GM23338 (cell line): ENCODE results near the gene TCERG1L. TPM values are rescaled to one million over a fixed set of nuclear protein-coding genes. Genes with fewer than 3 reads are reported as not detected.

Source experiments
- ATAC-seq: fragments of 200-7000 bp; cut with Tn5 transposase; 3 replicates; pipeline ENCODE4 v1.9.1; 2020
- DNase-seq: peaks from one replicate; pipeline ENCODE4 v3.0.0-alpha.2; 2015; ENCODE audit warnings: low spot score
- H2AFZ ChIP-seq: fragments of 200-600 bp; sonication (generic); 2 replicates; pipeline ENCODE4 v1.8.0; 2016; ENCODE audit warnings: antibody characterized with exemption, mild to moderate bottlenecking, moderate library complexity
- H3F3A ChIP-seq: fragments of 200-600 bp; sonication (generic); replicated peaks from 2 replicates; pipeline ENCODE4 v1.8.0; 2017; ENCODE audit warnings: antibody characterized with exemption, mixed run types, low read depth
- H3K27ac ChIP-seq: fragments of 200-600 bp; sonication (generic); 2 replicates; pipeline ENCODE4 v1.6.1; 2016; ENCODE audit warnings: low read depth
- H3K27me3 ChIP-seq: fragments of 200-600 bp; sonication (generic); 2 replicates; pipeline ENCODE4 v1.8.0; 2016; ENCODE audit warnings: mild to moderate bottlenecking, mixed run types, moderate library complexity; ENCODE audit not compliant: insufficient read depth
- H3K36me3 ChIP-seq: fragments of 200-600 bp; sonication (generic); 2 replicates; pipeline ENCODE4 v1.8.0; 2016; ENCODE audit warnings: mild to moderate bottlenecking; ENCODE audit not compliant: insufficient read depth
- H3K4me1 ChIP-seq: fragments of 200-600 bp; sonication (generic); 2 replicates; pipeline ENCODE4 v1.8.0; 2016; ENCODE audit warnings: mild to moderate bottlenecking, moderate library complexity; ENCODE audit not compliant: insufficient read depth
- H3K4me2 ChIP-seq: fragments of 200-600 bp; sonication (generic); 2 replicates; pipeline ENCODE4 v1.7.1; 2017; ENCODE audit warnings: mixed run types
- H3K4me3 ChIP-seq: fragments of 200-600 bp; sonication (generic); 2 replicates; pipeline ENCODE4 v1.6.1; 2016; ENCODE audit warnings: mixed run types
- H3K79me2 ChIP-seq: fragments of 200-600 bp; sonication (generic); replicated peaks from 2 replicates; pipeline ENCODE4 v1.8.0; 2017; ENCODE audit warnings: mild to moderate bottlenecking; ENCODE audit not compliant: insufficient read depth
- H3K9me2 ChIP-seq: fragments of 200-600 bp; sonication (generic); 2 replicates; pipeline ENCODE4 v1.8.0; 2017; ENCODE audit not compliant: insufficient read depth
- H4K20me1 ChIP-seq: fragments of 200-600 bp; sonication (generic); replicated peaks from 2 replicates; pipeline ENCODE4 v1.8.0; 2017; ENCODE audit warnings: mild to moderate bottlenecking; ENCODE audit not compliant: insufficient read depth
- H3K27ac Mint-ChIP-seq: 2 replicates; pipeline ENCODE4 v1.8.0; 2020; ENCODE audit warnings: inconsistent platforms, mild to moderate bottlenecking, moderate library complexity, mixed read lengths
- H3K27me3 Mint-ChIP-seq: 3 replicates; pipeline ENCODE4 v1.8.0; 2022; ENCODE audit warnings: low read depth, mild to moderate bottlenecking, moderate library complexity, mixed read lengths, inconsistent platforms; ENCODE audit not compliant: insufficient read depth, poor library complexity
- H3K36me3 Mint-ChIP-seq: 3 replicates; pipeline ENCODE4 v1.8.0; 2021; ENCODE audit warnings: low read depth, mild to moderate bottlenecking, inconsistent platforms, moderate library complexity, mixed read lengths
- H3K4me1 Mint-ChIP-seq: 3 replicates; pipeline ENCODE4 v1.8.0; 2020; ENCODE audit warnings: mild to moderate bottlenecking, inconsistent platforms, mixed read lengths
- H3K4me3 Mint-ChIP-seq: 3 replicates; pipeline ENCODE4 v1.8.0; 2021; ENCODE audit warnings: moderate library complexity, mild to moderate bottlenecking, inconsistent platforms, mixed read lengths
- H3K9me3 Mint-ChIP-seq: 3 replicates; pipeline ENCODE4 v1.8.0; 2020; ENCODE audit warnings: moderate library complexity, mild to moderate bottlenecking, inconsistent platforms, mixed read lengths
- CREB1 ChIP-seq: fragments of 250-450 bp; sonication (Bioruptor Pico); IDR thresholded peaks from 2 replicates; pipeline ENCODE4 v1.5.0; 2020; ENCODE audit warnings: low read depth, mild to moderate bottlenecking, moderate library complexity
- CTCF ChIP-seq, 2 experiments: fragments of 200-600 bp in 1 of 2; sonication (generic) in 1 of 2; conservative IDR thresholded peaks; 2 replicates each; pipeline versions ENCODE4 v1.5.1 to v1.6.1; 2016 to 2017; ENCODE audit warnings: antibody characterized with exemption in 2 of 2, low read depth in 2 of 2, mild to moderate bottlenecking in 2 of 2, moderate library complexity in 1 of 2
- ETS1 ChIP-seq: IDR thresholded peaks from 2 replicates; pipeline ENCODE4 v1.6.1; 2016; ENCODE audit warnings: antibody characterized with exemption
- EZH2 ChIP-seq: fragments of 200-600 bp; sonication (generic); IDR thresholded peaks from one replicate; pipeline ENCODE4 v1.8.0; 2017; ENCODE audit warnings: antibody characterized with exemption, mild to moderate bottlenecking, low read depth; ENCODE audit not compliant: unreplicated experiment
- EZH2phosphoT487 ChIP-seq: fragments of 200-600 bp; sonication (generic); IDR thresholded peaks from one replicate; pipeline ENCODE4 v1.8.1; 2018; ENCODE audit warnings: antibody characterized with exemption; ENCODE audit not compliant: unreplicated experiment
- JUNB ChIP-seq: IDR thresholded peaks from one replicate; pipeline ENCODE4 v1.6.1; 2016; ENCODE audit warnings: antibody characterized with exemption; ENCODE audit not compliant: unreplicated experiment
- NANOG ChIP-seq: IDR thresholded peaks from 2 replicates; pipeline ENCODE4 v1.6.1; 2016; ENCODE audit warnings: antibody characterized with exemption, borderline replicate concordance
- POLR2AphosphoS5 ChIP-seq: IDR thresholded peaks from 2 replicates; pipeline ENCODE4 v1.6.1; 2016; ENCODE audit warnings: antibody characterized with exemption, low read depth
- STAT1 ChIP-seq: IDR thresholded peaks from one replicate; pipeline ENCODE4 v1.6.1; 2016; ENCODE audit warnings: antibody characterized with exemption; ENCODE audit not compliant: unreplicated experiment
- ZNF114 ChIP-seq: fragments of 250-450 bp; sonication (Bioruptor Pico); IDR thresholded peaks from 2 replicates; pipeline ENCODE4 v1.5.0; 2020; ENCODE audit warnings: mild to moderate bottlenecking, moderate library complexity
- ZNF331 ChIP-seq: fragments of 250-450 bp; sonication (Bioruptor Pico); IDR thresholded peaks from 2 replicates; pipeline ENCODE4 v1.5.0; 2020; ENCODE audit warnings: low read depth, mild to moderate bottlenecking, moderate library complexity
- polyA plus RNA-seq: library from polyadenylated mRNA; unstranded; fragments of >200 nt; fragmentation: Nextera tagmentation; extraction: Ambion mirVana; gene quantifications from 2 replicates; pipeline ENCODE4 v1.2.1, GENCODE V29; 2016
- total RNA-seq: library from RNA; depleted of rRNA; stranded (reverse); fragments of >200 nt; shearing (Covaris generic); gene quantifications from 2 replicates; pipeline ENCODE4 v1.2.3, GENCODE V29; 2014
- TF ChIP-seq, protein P1 (sequence below): IDR thresholded peaks from one replicate; pipeline ENCODE4 v1.6.1; 2018; ENCODE audit warnings: antibody characterized with exemption; ENCODE audit not compliant: unreplicated experiment
- TF ChIP-seq, protein P2 (sequence below): fragments of 250-450 bp; sonication (Bioruptor Pico); IDR thresholded peaks from 2 replicates; pipeline ENCODE4 v1.5.0; 2020; ENCODE audit warnings: mild to moderate bottlenecking, moderate library complexity

TCERG1L gene
- total and polyA plus RNA-seq, 2 experiments from 2014 or later, result 3.9 to 5.5 TPM

DNA sequence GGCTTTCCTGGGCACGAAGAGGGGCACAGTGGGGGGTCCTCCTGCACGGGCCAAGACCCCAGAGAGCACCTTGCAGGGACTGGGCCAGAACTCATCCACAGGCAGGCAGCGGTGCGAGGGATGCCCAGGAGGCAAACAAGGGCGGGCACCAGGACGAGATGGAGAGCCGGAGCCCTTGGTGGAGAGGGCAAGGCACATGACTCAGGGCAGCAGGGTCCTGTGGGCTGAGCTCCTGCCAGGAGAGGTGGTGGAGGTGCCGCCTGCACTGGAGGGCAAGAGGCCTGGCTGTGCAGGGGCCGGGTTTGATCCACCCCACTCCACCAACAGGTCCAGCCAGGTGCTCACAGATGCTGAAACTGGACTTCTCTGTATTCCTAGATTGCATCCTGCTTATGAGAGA, 170.9 kb downstream of the TCERG1L start:
- no peaks in the 10 kb centered on the region for H3K9me2 ChIP-seq
- DNase-seq, result no peak
- TF ChIP-seq JUNB, result no peak
- TF ChIP-seq CREB1 (CRISPR knock-in tag), result no peak
- no peak for TF ChIP-seq STAT1
- TF ChIP-seq EZH2, result no peak
- TF ChIP-seq ZNF331, result no peak
- TF ChIP-seq ZNF114 (CRISPR knock-in tag), result no peak
- TF ChIP-seq POLR2AphosphoS5, result no peak
- TF ChIP-seq, protein P1, sequence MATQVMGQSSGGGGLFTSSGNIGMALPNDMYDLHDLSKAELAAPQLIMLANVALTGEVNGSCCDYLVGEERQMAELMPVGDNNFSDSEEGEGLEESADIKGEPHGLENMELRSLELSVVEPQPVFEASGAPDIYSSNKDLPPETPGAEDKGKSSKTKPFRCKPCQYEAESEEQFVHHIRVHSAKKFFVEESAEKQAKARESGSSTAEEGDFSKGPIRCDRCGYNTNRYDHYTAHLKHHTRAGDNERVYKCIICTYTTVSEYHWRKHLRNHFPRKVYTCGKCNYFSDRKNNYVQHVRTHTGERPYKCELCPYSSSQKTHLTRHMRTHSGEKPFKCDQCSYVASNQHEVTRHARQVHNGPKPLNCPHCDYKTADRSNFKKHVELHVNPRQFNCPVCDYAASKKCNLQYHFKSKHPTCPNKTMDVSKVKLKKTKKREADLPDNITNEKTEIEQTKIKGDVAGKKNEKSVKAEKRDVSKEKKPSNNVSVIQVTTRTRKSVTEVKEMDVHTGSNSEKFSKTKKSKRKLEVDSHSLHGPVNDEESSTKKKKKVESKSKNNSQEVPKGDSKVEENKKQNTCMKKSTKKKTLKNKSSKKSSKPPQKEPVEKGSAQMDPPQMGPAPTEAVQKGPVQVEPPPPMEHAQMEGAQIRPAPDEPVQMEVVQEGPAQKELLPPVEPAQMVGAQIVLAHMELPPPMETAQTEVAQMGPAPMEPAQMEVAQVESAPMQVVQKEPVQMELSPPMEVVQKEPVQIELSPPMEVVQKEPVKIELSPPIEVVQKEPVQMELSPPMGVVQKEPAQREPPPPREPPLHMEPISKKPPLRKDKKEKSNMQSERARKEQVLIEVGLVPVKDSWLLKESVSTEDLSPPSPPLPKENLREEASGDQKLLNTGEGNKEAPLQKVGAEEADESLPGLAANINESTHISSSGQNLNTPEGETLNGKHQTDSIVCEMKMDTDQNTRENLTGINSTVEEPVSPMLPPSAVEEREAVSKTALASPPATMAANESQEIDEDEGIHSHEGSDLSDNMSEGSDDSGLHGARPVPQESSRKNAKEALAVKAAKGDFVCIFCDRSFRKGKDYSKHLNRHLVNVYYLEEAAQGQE, result no peak
- TF ChIP-seq NANOG, result no peak
- TF ChIP-seq, protein P2, sequence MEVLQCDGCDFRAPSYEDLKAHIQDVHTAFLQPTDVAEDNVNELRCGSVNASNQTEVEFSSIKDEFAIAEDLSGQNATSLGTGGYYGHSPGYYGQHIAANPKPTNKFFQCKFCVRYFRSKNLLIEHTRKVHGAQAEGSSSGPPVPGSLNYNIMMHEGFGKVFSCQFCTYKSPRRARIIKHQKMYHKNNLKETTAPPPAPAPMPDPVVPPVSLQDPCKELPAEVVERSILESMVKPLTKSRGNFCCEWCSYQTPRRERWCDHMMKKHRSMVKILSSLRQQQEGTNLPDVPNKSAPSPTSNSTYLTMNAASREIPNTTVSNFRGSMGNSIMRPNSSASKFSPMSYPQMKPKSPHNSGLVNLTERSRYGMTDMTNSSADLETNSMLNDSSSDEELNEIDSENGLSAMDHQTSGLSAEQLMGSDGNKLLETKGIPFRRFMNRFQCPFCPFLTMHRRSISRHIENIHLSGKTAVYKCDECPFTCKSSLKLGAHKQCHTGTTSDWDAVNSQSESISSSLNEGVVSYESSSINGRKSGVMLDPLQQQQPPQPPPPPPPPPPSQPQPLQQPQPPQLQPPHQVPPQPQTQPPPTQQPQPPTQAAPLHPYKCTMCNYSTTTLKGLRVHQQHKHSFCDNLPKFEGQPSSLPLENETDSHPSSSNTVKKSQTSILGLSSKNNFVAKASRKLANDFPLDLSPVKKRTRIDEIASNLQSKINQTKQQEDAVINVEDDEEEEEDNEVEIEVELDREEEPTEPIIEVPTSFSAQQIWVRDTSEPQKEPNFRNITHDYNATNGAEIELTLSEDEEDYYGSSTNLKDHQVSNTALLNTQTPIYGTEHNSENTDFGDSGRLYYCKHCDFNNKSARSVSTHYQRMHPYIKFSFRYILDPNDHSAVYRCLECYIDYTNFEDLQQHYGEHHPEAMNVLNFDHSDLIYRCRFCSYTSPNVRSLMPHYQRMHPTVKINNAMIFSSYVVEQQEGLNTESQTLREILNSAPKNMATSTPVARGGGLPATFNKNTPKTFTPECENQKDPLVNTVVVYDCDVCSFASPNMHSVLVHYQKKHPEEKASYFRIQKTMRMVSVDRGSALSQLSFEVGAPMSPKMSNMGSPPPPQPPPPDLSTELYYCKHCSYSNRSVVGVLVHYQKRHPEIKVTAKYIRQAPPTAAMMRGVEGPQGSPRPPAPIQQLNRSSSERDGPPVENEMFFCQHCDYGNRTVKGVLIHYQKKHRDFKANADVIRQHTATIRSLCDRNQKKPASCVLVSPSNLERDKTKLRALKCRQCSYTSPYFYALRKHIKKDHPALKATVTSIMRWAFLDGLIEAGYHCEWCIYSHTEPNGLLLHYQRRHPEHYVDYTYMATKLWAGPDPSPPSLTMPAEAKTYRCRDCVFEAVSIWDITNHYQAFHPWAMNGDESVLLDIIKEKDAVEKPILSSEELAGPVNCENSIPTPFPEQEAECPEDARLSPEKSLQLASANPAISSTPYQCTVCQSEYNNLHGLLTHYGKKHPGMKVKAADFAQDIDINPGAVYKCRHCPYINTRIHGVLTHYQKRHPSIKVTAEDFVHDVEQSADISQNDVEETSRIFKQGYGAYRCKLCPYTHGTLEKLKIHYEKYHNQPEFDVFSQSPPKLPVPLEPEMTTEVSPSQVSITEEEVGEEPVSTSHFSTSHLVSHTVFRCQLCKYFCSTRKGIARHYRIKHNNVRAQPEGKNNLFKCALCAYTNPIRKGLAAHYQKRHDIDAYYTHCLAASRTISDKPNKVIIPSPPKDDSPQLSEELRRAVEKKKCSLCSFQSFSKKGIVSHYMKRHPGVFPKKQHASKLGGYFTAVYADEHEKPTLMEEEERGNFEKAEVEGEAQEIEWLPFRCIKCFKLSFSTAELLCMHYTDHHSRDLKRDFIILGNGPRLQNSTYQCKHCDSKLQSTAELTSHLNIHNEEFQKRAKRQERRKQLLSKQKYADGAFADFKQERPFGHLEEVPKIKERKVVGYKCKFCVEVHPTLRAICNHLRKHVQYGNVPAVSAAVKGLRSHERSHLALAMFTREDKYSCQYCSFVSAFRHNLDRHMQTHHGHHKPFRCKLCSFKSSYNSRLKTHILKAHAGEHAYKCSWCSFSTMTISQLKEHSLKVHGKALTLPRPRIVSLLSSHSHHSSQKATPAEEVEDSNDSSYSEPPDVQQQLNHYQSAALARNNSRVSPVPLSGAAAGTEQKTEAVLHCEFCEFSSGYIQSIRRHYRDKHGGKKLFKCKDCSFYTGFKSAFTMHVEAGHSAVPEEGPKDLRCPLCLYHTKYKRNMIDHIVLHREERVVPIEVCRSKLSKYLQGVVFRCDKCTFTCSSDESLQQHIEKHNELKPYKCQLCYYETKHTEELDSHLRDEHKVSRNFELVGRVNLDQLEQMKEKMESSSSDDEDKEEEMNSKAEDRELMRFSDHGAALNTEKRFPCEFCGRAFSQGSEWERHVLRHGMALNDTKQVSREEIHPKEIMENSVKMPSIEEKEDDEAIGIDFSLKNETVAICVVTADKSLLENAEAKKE, result no peak
- TF ChIP-seq ETS1, result no peak
- TF ChIP-seq CTCF (conservative IDR thresholded peaks at IDR 0.05; ENCODE audit: low read depth in 2 of 2), result no peak
- TF ChIP-seq EZH2phosphoT487, result no peak

More for the DNA sequence above, 170.9 kb downstream of the TCERG1L start:
- H3K36me3 ChIP-seq, result no peaks in the 10 kb centered on the region; the same call in 1 of the 2 replicates
- H3K4me1 ChIP-seq, result no peaks in the 10 kb centered on the region
- no peak for ATAC-seq
- no peaks in the 10 kb centered on the region for H3F3A ChIP-seq
- Mint-ChIP-seq H3K9me3 (peaks cover 82% of the 10 kb centered on the region), H3K36me3 (peaks cover 14% of the 10 kb centered on the region), H3K4me1 (peaks cover 8% of the 10 kb centered on the region), H3K4me3 (no peak overlapping the region), H3K27ac (no peak overlapping the region), H3K27me3 (peaks cover 4% of the 10 kb centered on the region)
- H3K27me3 ChIP-seq, result no peaks in the 10 kb centered on the region
- H3K4me3 ChIP-seq, result no peak overlapping the region
- no peaks in the 10 kb centered on the region for H4K20me1 ChIP-seq
- H3K79me2 ChIP-seq, result no peaks in the 10 kb centered on the region
- no peak overlapping the region for H3K4me2 ChIP-seq
- H2AFZ ChIP-seq, result no peak overlapping the region
- no peak overlapping the region for H3K27ac ChIP-seq
